Body of pancreas (tissue), 4 donors: Measurements from ENCODE around the gene THAP8.

ENCODE experiments used
- POLR2A ChIP-seq, 3 donors: fragments of 450-650 bp; IDR thresholded peaks; one replicate each; pipeline ENCODE4 v1.6.1; 2016; ENCODE audit warnings: antibody characterized with exemption in 3 of 3, mild to moderate bottlenecking in 2 of 3
- TF ChIP-seq, protein P1 (sequence below), 7 experiments: fragments of 450-650 bp in 4 of 7; fragments of 200-600 bp in 3 of 7; sonication (generic) in 3 of 7; IDR thresholded peaks; one replicate each; pipeline ENCODE4 v1.5.1; 2016 to 2019; ENCODE audit warnings: antibody characterized with exemption in 7 of 7

DNA sequence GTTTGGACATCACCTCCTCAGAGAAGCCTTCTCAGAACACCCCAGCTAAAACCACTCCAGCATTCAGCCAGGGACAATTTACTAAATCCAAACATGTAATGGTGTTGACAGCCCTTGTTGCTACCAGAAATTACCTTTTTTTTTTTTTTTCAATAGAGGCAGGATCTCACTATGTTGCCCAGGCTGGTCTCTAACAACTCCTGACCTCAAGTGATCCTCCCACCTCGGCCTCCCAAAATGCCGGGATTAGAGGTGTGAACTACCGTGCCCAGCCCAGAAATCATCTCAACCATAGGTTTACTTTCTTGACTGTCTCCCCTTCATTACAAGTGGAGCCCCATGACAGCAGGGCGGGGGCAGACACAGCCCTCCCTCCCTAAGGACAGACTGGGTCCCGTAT is 30.7 kb downstream of the THAP8 start:
- TF ChIP-seq, protein P1, sequence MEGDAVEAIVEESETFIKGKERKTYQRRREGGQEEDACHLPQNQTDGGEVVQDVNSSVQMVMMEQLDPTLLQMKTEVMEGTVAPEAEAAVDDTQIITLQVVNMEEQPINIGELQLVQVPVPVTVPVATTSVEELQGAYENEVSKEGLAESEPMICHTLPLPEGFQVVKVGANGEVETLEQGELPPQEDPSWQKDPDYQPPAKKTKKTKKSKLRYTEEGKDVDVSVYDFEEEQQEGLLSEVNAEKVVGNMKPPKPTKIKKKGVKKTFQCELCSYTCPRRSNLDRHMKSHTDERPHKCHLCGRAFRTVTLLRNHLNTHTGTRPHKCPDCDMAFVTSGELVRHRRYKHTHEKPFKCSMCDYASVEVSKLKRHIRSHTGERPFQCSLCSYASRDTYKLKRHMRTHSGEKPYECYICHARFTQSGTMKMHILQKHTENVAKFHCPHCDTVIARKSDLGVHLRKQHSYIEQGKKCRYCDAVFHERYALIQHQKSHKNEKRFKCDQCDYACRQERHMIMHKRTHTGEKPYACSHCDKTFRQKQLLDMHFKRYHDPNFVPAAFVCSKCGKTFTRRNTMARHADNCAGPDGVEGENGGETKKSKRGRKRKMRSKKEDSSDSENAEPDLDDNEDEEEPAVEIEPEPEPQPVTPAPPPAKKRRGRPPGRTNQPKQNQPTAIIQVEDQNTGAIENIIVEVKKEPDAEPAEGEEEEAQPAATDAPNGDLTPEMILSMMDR (IDR thresholded peaks at IDR 0.05) = no peak
- no peak for TF ChIP-seq POLR2A (IDR thresholded peaks at IDR 0.05)
